ENCODE measurements around the gene PPME1.

Gene PPME1

DNA sequence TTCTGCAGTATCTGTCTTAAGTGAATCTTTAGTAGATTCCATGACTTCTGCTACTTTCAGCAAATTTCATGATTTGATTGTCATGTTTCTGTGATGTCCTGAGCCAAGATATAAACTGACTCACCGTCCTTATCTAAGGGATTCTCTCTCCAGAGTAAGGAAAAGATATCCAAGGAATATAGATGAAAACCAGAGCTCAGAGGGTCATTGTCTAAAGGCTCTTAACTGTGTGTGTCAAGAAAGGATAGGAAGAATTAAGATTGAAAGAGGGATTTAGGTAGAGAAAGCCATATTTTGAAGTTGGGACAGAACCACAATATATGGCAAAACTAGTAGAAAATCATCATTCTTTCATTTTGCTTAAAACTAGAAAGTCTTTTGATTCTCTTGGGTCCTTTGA, 50.7 kb downstream of the PPME1 start:
- DNase-seq (ENCODE audit: low read depth in 2 of 2, low spot score in 1 of 2): no peak

DNA sequence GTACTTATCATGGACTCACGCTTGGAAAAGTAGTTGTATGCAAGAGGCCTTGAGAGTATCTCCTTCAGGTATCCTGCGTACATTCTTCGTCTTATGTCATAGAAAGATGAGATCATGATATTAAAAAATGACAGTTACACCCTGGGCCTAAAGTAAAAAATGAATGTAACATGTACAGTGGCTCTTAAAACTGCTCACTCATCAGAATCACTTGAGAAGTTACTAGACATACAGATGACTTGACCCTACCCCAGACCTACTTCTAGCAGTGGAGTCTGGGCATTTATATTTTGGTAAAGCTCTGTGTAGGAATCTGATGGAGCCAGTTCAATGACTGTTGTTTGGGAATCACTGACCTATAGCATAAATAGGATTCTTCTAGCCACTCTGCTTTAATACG, 54.5 kb downstream of the PPME1 start:
- no peak for DNase-seq (ENCODE audit: low read depth in 2 of 2, low spot score in 1 of 2)

DNA sequence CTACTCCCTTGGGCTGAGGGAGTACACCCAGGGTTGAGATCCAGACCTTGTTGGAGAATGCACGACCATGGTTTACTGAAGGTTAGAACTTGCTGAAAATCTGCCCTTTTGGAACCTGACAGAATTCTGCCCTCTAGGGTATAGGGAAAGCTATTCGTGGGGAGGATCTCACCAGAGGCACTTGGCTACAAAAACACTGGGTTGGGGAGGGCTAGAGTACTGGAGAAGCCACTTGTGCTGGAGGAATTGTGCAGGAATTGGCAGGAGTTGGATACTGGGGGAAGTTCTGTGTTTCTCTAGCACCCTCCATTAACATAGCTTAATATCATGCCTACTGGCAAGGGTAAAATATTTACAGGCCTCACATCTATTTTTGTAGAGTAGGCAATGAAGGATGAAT, 55.8 kb downstream of the PPME1 start:
- DNase-seq (ENCODE audit: low read depth in 2 of 2, low spot score in 1 of 2): no peak

DNA sequence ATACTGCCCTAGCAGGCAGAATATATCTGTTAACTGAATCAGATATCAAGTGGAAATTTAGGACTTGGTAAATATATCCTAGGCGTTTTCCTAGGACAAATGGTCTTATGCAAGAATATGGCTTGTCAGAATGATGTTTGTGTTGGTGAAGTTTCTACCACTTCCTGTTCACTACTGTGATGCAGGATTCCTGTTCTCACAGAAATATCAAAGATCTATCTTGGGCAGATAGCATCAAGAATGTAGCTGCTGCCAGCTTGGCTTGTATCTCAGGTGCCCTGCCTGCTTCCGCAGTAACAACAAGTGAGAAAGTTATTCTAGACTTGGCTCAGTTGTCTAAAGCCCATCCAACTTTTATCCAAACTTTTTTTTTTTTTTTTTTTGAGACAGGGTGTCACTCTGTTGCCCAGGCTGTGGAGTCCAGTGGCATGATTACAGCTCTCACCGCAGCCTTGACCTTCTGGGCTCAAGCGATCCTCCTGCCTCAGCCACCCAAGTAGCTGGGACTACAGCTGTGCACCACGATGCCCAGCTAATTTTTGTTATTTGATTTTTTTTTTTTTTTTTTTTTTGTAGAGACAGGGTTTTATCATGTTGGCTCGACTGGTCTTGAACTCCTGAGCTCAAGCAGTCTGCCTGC, 61.3 kb downstream of the PPME1 start:
- DNase-seq (ENCODE audit: low read depth in 2 of 2, low spot score in 1 of 2): peak in 1 of 2 donors; percentile 6

DNA sequence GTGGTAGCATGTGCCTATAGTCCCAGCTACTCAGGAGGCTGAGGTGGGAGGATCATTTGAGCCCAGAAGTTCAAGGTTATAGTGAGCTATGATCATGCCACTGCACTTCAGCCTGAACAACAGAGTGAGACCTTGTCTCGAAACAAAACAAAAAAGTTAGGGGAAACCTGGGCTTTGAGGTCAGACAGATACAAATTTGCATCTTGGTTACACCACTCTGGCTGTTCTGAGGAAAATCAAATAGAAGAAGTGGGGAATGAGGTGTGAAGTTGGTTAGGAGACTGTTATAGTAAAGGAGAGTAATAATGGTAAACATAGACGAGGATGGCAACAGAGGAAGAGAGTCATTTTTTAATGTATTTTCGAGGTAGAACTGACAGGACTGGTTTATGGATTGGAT, 62.6 kb downstream of the PPME1 start:
- no peak for DNase-seq (ENCODE audit: low read depth in 2 of 2, low spot score in 1 of 2)

DNA sequence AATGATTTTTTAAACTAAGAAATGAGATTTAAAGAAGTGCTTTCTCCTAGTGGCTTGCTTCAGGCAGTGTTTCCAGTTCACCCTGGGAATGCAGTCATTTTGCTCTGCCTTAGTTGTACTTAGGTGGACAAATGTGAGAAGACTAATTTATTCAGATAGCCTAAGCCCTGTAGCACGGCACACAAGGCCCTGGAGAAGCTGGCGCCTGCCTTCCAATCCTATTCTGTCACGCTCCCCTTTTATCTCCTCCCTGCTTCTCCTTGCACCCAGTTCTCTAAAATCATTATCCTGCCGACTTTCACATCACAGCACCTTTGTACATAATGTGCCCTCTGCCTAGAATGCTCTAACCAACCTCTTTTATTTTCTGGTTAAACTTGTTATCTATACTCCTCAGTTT, 64.0 kb downstream of the PPME1 start:
- no peak for DNase-seq (ENCODE audit: low read depth in 2 of 2, low spot score in 1 of 2)

DNA sequence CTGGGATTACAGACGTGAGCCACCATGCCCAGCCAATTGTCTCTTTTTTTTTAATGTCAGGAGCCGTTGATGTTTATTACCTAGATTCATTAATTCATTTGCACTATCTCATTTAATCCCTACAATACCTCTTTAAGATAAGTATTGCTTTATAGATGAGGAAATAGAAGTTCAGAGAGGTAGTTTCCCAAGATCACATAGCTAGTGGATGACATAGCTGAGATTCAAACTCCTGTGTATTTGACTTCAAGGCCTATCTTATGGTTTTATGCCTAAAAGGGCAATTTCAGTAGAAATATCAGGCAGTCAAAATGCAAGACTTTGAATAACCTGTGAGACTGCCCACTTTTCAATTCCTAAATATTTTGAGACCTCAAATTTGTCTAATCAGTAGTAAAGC, 66.5 kb downstream of the PPME1 start:
- DNase-seq (ENCODE audit: low read depth in 2 of 2, low spot score in 1 of 2): no peak

DNA sequence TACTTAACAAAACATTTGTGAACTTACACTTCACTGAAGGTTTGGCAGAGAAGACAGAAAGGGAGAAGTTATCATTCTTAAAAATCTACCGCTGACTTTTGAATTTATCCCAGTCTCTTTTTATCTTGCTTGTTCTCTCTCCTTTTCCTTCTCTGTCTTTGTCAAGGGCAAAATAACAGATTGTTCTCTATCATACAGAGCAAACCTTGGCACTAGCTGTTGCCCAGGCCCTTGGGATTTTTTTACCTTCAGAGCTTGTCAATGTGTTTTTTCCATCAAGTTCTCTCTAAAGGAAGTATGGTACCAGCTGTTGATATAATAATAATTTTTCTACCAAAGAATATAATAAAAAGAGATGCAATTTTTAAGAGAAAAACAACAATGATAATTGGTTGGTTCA, 67.2 kb downstream of the PPME1 start:
- DNase-seq (ENCODE audit: low read depth in 2 of 2, low spot score in 1 of 2): no peak

DNA sequence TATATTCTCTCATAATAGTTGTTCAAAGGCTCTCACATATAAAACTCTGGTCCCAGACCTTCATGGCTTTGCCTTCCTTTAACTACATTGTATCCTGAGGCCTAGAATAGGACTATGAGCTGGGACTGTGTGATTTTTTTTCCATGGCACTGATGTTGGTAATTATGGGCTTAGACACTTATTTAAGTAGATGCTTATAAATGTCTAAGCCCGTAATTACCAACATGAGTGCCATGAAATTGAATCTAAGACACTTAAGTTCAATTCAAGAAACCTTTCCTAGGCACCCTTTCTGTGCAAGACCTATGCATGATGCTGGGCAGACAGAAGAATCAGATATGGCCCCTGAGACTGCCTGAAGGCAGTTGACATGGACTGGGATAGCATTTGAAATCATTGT, 77.4 kb downstream of the PPME1 start:
- no peak for DNase-seq (ENCODE audit: low read depth in 2 of 2, low spot score in 1 of 2)

DNA sequence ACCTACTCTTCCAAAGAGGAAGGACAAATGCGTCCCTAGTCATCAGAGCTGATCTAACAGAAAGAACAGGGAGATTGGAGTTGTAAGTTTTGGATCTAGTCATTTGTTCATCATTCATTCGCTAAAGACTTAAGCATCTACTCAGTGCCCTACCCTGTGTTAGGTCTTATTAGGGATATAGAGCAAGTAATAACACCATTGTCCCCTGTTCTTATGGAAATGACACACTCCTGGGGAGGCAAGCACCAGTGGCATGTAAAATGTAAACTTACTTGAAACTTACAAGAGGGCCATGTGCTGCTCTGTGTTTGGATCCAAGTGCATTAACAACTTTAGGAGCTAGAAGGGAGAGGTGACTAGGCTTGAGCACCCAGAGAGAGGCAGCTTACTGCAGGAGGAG, 78.4 kb downstream of the PPME1 start:
- DNase-seq (ENCODE audit: low read depth in 2 of 2, low spot score in 1 of 2): no peak

DNA sequence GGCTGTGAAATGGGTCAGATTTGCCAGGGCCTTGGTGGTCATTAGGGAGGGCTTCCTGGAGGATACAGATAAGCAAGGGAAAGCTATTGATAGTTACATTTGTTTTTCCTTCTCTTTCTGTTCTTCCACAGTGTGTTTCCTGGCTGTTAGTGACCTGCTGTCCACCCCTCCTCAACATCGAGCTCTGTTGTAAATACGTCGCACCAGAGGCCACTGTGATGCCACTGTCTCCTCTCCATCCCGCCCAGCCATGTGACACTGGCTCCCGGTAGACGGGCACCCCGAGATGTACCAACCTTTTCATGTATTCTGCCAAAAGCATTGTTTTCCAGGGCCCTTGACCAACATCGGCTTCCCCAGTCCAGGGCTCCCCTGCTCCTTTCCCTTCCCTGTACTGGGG, 82.3 kb downstream of the PPME1 start:
- no peak for DNase-seq (ENCODE audit: low read depth in 2 of 2, low spot score in 1 of 2)

DNA sequence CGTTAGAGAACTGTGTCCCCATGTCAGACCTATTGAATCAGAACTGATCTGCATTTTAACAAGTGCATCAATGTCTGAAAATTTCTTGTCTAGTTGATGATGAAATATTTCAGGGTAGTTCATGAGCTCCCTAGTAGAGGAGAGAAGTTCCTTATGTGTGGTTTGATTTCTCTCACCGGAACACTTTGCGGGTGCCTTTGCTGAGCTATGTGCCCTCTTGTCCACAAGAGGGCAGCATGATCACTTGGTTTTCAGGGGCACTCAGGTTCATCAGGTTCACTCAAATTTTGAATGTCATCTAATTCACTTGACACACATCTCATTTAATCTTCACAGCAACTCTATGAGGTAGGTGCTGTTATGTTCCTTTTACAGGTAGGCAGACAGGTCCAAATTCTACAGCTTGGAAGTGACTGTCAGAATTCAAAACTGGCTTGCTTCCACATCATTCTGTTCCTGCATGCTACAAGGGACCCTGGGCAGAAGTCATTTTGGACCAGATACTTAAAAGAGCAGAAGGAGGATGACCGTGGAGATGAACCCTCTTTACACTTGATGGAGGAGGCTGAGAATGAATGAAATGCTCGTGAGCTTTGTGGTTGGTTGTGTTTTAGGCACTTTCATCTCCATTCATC, 84.8 kb downstream of the PPME1 start:
- DNase-seq (ENCODE audit: low read depth in 2 of 2, low spot score in 1 of 2): peak in 1 of 2 donors; percentile 29

DNA sequence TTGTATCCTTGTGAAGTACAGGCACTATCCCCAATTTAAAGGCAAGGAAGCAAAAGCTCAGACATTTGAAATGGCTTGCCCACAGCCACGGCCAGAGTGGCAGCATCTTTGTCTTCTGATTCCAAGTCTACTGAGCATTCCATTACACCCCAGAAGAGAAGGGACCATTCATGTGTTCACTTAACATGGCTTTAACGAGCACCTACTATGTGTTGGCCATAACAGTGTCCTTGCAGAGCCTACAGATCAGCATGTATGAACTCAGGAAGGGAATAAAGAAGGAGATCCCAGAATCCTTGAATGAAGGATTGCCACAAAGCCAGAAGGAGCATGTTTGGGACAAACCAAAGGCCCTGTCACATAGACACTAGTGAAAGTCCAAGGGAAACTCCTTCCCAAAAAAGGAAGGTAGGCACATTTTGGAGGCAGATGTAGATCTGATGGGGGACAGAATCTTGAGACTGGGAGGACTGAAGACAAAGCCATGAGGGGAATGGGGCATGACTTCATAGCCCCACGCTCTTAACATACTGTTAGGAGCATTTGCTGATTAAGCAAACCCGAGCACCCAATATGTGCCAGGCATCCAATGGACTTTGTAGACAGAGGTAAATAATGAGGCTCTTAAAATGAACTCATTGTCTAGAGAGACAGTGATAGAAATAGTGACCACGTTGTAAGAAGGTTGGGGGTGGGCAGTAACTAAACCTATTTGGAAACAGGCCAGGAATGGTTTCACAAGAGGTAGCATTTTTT, 85.5 kb downstream of the PPME1 start:
- DNase-seq (ENCODE audit: low read depth in 2 of 2, low spot score in 1 of 2): no peak

DNA sequence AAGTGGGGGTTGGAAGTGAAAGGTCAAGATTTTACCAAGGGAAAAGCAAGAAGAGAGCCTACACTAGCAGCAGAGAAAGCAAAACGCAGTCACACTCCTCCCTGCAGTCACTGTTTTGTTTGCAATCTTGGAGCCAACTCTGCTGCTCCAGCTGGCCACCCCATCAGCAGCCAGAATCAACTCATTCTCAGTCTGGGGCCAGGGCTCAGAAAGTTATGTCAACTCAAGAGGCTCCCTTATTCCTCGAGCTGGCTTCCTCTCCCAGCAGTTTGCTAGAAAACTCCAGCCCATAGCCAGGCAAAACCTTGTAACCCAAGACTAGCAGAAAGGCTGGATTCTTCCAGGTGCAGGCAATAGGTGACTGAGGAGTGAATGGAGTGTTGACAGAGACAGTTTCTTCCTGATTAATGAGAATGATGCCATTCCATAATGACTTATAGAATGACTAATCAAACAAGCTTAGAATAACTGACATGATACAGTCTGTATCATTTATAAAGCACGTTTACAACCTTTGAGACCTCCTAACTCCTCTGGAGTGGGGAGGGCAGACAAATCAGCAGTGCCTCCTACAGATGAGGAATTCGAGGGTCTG, 87.0 kb downstream of the PPME1 start:
- no peak for DNase-seq (ENCODE audit: low read depth in 2 of 2, low spot score in 1 of 2)

DNA sequence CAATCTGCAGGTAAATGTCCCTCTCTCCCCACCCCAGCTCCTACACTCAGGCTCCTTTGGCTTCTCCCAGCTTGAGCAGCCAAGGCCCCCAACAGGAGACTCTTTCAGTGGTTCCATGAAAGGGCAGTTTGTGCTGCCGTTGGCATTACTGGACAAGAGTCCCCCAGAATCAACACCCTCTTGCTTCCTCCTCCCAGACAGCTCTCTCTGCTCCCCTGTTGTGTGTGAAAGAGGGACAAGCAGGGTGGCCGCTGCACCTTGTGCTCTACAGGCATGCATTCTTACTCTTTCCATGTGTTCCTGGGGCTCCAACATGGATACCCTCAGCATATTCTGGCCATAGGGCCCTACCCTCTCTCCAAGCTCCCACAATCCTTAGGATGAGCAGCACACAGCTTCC, 91.6 kb downstream of the PPME1 start:
- DNase-seq (ENCODE audit: low read depth in 2 of 2, low spot score in 1 of 2): no peak

DNA sequence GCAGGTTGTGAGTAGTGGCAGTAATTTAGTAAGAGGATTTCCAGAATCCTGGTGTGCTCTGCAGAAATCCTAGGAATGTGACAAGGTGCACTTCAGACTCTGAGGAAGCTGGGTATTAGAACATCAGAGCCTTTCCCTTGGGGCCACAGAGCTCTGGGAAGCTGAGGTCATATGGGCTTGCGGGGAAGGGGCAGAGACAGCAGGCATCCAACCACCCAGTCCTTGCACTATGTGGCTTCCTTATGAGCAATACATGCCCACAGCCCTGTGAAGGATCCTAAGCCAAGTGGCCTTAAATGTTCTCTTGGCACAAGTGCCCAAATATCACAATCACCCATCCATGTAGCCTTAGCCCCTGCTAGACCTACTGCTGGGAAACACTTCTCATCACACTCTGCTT, 94.2 kb downstream of the PPME1 start:
- no peak for DNase-seq (ENCODE audit: low read depth in 2 of 2, low spot score in 1 of 2)

DNA sequence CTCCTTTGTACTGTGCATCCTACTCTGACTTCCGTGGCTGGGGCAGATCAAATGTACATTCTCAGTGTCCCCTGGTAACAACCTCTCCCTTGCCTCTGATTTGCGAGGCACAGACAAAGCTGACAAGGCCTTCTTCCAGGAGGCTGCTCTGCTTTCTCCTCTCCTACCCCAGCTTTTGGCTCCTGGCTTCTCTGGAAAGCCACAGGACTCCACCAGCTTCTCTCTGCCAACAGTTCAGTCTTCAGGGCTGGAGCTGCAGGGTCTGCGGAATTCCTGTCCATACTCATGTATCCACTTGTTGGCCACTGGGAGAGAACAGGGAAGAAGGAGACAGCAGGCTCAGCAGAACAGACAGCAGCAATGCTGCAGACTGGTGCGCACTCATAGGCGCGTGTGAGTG, 95.9 kb downstream of the PPME1 start:
- no peak for DNase-seq (ENCODE audit: low read depth in 2 of 2, low spot score in 1 of 2)

DNA sequence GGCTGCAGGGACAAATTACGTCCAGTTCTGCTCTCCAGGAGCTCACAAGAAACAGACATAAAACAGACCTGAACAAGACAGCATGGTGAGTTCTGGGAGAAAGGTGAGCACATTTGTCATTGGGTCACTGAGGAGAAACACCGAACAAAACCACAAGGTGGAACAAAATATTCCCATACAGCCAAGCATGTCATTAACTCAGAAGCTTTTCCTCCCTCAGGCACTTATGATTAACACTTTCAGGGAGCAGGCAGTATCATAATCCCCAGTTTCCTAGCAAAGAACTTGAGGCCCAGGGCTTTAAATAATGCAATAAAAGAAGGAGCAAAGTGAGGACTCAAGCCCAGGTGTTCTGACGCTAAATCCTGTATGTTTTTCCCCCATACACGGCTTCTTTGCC, 97.4 kb downstream of the PPME1 start:
- no peak for DNase-seq (ENCODE audit: low read depth in 2 of 2, low spot score in 1 of 2)

DNA sequence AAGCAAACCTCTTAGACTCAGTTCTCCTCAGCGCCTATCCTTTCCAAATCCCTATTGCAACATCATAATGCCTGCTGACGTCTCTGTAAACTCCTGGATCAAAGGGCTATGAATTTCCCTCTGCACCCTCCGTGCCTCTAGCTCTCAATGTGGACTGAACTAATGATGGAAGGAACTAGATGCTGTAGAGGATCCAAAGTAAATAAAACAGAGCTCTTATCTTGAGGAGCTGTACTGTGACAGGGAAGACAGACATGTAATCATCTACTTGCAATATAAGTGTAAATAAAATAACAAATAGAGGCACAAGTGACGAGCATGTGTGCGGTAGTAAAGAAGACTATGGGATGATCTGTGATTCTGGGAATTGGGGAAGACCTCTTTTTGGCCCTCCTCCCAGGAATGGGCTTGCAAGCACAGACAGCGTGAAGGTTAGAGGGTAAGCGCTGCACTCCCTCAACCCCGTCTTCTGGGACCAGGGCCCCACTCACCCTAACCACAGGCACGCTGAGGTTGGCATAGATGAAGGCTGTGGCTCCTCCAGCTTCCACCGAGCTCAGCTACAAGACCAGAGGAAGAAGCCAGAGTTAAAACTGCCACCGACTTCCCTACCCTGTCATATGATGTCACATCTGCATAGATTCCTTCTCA, 98.2 kb downstream of the PPME1 start:
- DNase-seq (ENCODE audit: low read depth in 2 of 2, low spot score in 1 of 2): no peak

DNA sequence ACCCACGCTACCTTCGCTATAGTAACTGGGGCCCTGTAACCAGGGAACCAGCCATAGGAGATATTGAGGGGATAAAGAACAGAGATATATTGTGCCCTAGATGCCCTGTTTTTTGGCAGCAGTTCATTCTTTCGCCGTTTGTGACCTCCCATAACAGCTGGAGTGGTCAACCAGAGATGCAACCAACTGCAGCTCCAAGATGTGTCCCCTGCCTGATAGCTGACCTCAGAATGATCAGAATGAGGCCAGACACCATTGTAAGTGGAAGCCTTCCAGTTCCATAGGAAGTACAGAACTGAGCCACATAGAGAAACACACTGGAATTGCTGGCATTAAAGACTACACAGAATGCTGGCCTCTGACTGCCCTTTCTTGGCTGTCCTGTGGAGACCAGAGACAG, 101.2 kb downstream of the PPME1 start:
- no peak for DNase-seq (ENCODE audit: low read depth in 2 of 2, low spot score in 1 of 2)

DNA sequence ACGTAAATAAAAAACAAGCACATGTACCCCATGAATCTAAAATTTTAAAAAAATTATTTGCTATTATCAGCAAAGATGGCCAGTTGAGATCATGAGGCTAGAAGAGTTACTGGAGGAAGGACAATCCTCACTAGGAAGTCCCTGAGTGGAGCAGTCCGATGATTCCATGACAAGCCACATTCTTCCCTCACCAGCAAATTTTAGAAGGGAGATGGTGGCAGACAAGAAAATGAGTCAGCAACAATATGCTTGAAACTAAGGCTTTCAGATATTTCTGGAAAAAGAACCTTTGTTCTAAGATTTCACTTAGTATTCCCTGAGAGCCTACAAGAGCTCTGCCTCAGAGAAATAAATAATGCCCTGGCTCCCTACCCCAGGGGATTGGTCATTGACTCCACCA, 105.5 kb downstream of the PPME1 start:
- DNase-seq (ENCODE audit: low read depth in 2 of 2, low spot score in 1 of 2): no peak

DNA sequence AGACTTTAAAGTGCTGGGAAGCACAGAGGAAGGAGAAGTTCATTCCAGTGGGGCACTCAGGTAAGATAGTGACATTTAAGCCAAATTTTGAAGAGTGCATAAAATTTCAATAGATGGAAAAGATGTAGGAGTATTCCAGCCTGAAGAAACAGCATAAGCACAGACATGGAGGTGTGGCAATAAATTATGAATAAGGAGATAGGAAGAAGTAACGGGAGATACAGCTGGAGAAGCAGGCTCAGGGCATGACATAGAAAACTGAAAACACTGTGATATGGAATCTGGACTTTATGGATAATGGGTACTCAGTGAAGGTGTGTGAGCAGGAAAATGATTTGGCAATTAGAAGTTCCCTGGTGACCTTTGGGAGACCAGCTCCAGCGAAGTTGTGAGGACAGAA, 107.0 kb downstream of the PPME1 start:
- no peak for DNase-seq (ENCODE audit: low read depth in 2 of 2, low spot score in 1 of 2)

Data from stimulated activated CD8-positive, alpha-beta memory T cell treated with anti-CD3 and anti-CD28 coated beads, Interleukin-4, amount 100 ng/mL, for 1 hour (primary cell).